PC-3 (cell line): ENCODE results near the gene OPN3. TPM values are rescaled to one million over a fixed set of nuclear protein-coding genes. Genes with fewer than 3 reads are reported as not detected.
A peak's percentile ranks its signal among the peaks of the same experiment; 100 is the strongest.

Experiments used
- ATAC-seq: fragments of 200-7000 bp; cut with Tn5 transposase; 2 replicates; pipeline ENCODE4 v1.9.1; 2020; ENCODE audit warnings: mild to moderate bottlenecking, moderate library complexity
- BruUV-seq: library from RNA; stranded (reverse); fragments of 400-500 nt; replicated peaks from 2 replicates; lab custom pipeline; 2021; lab: Mats Ljungman, UMichigan
- CTCF ChIA-PET: fragments of 300-600 bp; sonication (Branson Sonifier 250); formaldehyde crosslinking; loops from one replicate; lab custom pipeline; 2022; ENCODE audit warnings: antibody characterized with exemption; lab: Charles Lee
- POLR2A ChIA-PET: fragments of 300-600 bp; sonication (Branson Sonifier 250); formaldehyde crosslinking; loops from one replicate; lab custom pipeline; 2022; ENCODE audit warnings: antibody characterized with exemption; ENCODE audit not compliant: unreplicated experiment; lab: Charles Lee
- DNase-seq: peaks from one replicate; pipeline ENCODE4 v3.0.0-alpha.2; 2015
- H2AFZ ChIP-seq: fragments of 300-600 bp; sonication (generic); 2 replicates; pipeline ENCODE4 v1.6.0; 2016; ENCODE audit warnings: antibody characterized with exemption, low read length
- H3F3A ChIP-seq: fragments of 300-600 bp; sonication (generic); one replicate; pipeline ENCODE4 v1.6.0; 2017; ENCODE audit warnings: antibody characterized with exemption, low read length, control low read depth, mild to moderate bottlenecking; ENCODE audit not compliant: unreplicated experiment
- H3K27ac ChIP-seq: fragments of 300-600 bp; sonication (generic); 2 replicates; pipeline ENCODE4 v1.5.1; 2016; ENCODE audit warnings: mild to moderate bottlenecking, low read length
- H3K27me3 ChIP-seq: fragments of 300-600 bp; sonication (generic); 2 replicates; pipeline ENCODE4 v1.6.1; 2016; ENCODE audit warnings: low read length, mixed read lengths
- H3K36me3 ChIP-seq: fragments of 300-600 bp; sonication (generic); 2 replicates; pipeline ENCODE4 v1.6.1; 2016; ENCODE audit warnings: low read depth, mixed run types, low read length, mixed read lengths
- H3K4me1 ChIP-seq: fragments of 300-600 bp; sonication (generic); 2 replicates; pipeline ENCODE4 v1.5.1; 2016; ENCODE audit warnings: low read length; ENCODE audit not compliant: insufficient read depth
- H3K4me2 ChIP-seq: fragments of 300-600 bp; sonication (generic); 2 replicates; pipeline ENCODE4 v1.6.0; 2016; ENCODE audit warnings: low read length
- H3K4me3 ChIP-seq: fragments of 300-600 bp; sonication (generic); 2 replicates; pipeline ENCODE4 v1.5.1; 2016; ENCODE audit warnings: mild to moderate bottlenecking, low read length, mixed read lengths
- H3K79me2 ChIP-seq: fragments of 300-600 bp; sonication (generic); 2 replicates; pipeline ENCODE4 v1.6.1; 2017; ENCODE audit warnings: low read length, mixed read lengths
- H3K9ac ChIP-seq: fragments of 300-600 bp; sonication (generic); 2 replicates; pipeline ENCODE4 v1.6.0; 2016; ENCODE audit warnings: mild to moderate bottlenecking, low read length
- H3K9me2 ChIP-seq: fragments of 300-600 bp; sonication (generic); replicated peaks from 2 replicates; pipeline ENCODE4 v1.6.1; 2016; ENCODE audit warnings: mixed run types, low read length, mixed read lengths
- H3K9me3 ChIP-seq: fragments of 300-600 bp; sonication (generic); 2 replicates; pipeline ENCODE4 v1.6.1; 2016; ENCODE audit warnings: low read length, mixed read lengths
- H4K20me1 ChIP-seq: fragments of 300-600 bp; sonication (generic); 2 replicates; pipeline ENCODE4 v1.6.1; 2016; ENCODE audit warnings: low read length, mixed read lengths
- EZH2 ChIP-seq: fragments of 300-600 bp; sonication (generic); IDR thresholded peaks from one replicate; pipeline ENCODE4 v1.6.1; 2017; ENCODE audit warnings: antibody characterized with exemption, mild to moderate bottlenecking, low read length; ENCODE audit not compliant: unreplicated experiment
- EZH2phosphoT487 ChIP-seq: fragments of 300-600 bp; sonication (generic); IDR thresholded peaks from 2 replicates; pipeline ENCODE4 v1.6.1; 2018; ENCODE audit warnings: mild to moderate bottlenecking, antibody characterized with exemption, low read length, borderline replicate concordance
- intact Hi-C: fragments of 100-400 bp; cut with micrococcal nuclease; formaldehyde crosslinking; loops from 2 replicates; pipeline ENCODE4 v1.9.0; 2023
- total RNA-seq: library from RNA; depleted of rRNA; stranded (reverse); fragments of >200 nt; gene quantifications from 2 replicates; pipeline ENCODE4 v1.2.3, GENCODE V29; 2014
- TF ChIP-seq, protein P1 (sequence below): fragments of 300-600 bp; sonication (generic); conservative IDR thresholded peaks from 2 replicates; pipeline ENCODE4 v1.5.1; 2017; ENCODE audit warnings: antibody characterized with exemption, low read depth, mild to moderate bottlenecking, low read length

OPN3 gene
- total RNA-seq, 1 experiment from 2014 or later, result 44.8 TPM

DNA sequence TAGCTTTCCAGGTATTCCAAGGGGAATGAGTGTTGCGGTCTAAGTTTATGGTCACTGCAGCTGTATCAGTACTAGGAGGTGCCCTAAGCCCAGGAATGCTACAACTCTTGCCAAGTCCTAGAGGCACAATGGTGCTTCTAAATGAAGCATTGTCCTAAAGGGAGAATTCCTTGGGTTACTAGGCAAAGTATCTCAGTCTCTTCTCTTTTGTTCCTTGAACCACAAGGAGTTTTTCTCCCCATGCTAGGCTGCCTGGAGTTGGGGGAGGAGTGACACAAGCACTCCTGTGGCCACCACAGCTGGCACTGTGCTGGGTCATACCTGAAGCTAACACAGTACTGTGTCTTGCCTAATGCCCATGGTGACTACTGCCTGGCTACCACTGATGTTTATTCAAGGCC lies 57.2 kb downstream of the OPN3 start:
- CTCF ChIA-PET, result no interaction called here
- H4K20me1 ChIP-seq, result no peaks in the 10 kb centered on the region

DNA sequence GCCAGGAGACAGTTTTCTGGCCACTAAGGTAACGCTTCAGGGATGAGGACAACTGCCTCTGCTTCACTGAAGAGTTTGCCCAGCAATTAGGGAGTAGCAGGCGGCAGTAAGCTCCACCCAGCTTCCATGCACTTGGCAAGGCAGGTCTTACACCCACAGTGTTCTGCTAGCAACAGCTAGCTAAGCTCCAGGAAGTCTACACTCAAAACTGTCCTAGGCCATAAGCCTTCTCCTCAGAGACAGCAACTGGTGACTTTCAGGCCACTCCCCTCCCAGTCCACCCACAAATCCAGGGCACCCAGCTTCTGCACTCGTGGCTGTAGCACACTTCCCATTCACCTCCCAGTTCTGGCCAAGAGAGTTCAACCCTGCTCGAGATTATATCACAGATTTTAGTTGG lies 60.7 kb downstream of the OPN3 start:
- Histone ChIP-seq H3F3A (no peaks in the 10 kb centered on the region), H3K79me2 (no peaks in the 10 kb centered on the region), H3K27me3 (no peaks in the 10 kb centered on the region), H3K9me3 (peaks cover 7% of the 10 kb centered on the region; the same call in 1 of the 2 replicates), H4K20me1 (no peaks in the 10 kb centered on the region), H3K4me1 (peaks cover 5% of the 10 kb centered on the region; the same call in 1 of the 2 replicates), H3K9me2 (no peaks in the 10 kb centered on the region), H3K4me2 (no peak overlapping the region), H2AFZ (no peak overlapping the region), H3K27ac (no peak overlapping the region), H3K9ac (no peak overlapping the region), H3K36me3 (no peaks in the 10 kb centered on the region), H3K4me3 (no peak overlapping the region)
- TF ChIP-seq EZH2 (no peak), EZH2phosphoT487 (no peak)
- TF ChIP-seq, protein P1, sequence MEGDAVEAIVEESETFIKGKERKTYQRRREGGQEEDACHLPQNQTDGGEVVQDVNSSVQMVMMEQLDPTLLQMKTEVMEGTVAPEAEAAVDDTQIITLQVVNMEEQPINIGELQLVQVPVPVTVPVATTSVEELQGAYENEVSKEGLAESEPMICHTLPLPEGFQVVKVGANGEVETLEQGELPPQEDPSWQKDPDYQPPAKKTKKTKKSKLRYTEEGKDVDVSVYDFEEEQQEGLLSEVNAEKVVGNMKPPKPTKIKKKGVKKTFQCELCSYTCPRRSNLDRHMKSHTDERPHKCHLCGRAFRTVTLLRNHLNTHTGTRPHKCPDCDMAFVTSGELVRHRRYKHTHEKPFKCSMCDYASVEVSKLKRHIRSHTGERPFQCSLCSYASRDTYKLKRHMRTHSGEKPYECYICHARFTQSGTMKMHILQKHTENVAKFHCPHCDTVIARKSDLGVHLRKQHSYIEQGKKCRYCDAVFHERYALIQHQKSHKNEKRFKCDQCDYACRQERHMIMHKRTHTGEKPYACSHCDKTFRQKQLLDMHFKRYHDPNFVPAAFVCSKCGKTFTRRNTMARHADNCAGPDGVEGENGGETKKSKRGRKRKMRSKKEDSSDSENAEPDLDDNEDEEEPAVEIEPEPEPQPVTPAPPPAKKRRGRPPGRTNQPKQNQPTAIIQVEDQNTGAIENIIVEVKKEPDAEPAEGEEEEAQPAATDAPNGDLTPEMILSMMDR, result no peak
- DNase-seq, result no peak
- no peak for ATAC-seq
- intact Hi-C loops, result no loop called here
- ChIA-PET POLR2A (no interaction called here), CTCF (no interaction called here)
- no TSS peak for BruUV-seq

More for the DNA sequence above, 57.2 kb downstream of the OPN3 start:
- H3K79me2 ChIP-seq, result no peaks in the 10 kb centered on the region
- TF ChIP-seq EZH2, result no peak
- no peak for TF ChIP-seq EZH2phosphoT487
- TF ChIP-seq, protein P1, result no peak
- ATAC-seq, result no peak
- no peaks in the 10 kb centered on the region for H3K27me3 ChIP-seq
- no peak overlapping the region for H3K4me2 ChIP-seq
- POLR2A ChIA-PET, result no interaction called here
- no TSS peak for BruUV-seq
- no peak overlapping the region for H3K9ac ChIP-seq
- intact Hi-C loops, result no loop called here
- H3K27ac ChIP-seq, result no peak overlapping the region
- peak; percentile 63 for DNase-seq
- no peak overlapping the region for H2AFZ ChIP-seq
- no peaks in the 10 kb centered on the region for H3K9me3 ChIP-seq
- H3K36me3 ChIP-seq, result no peaks in the 10 kb centered on the region
- no peaks in the 10 kb centered on the region for H3K9me2 ChIP-seq
- no peaks in the 10 kb centered on the region for H3F3A ChIP-seq
- H3K4me1 ChIP-seq, result peaks cover 5% of the 10 kb centered on the region; the same call in 1 of the 2 replicates
- H3K4me3 ChIP-seq, result no peak overlapping the region

- Histone ChIP-seq H3K9ac (no peak overlapping the region), H2AFZ (no peak overlapping the region), H3K9me2 (no peaks in the 10 kb centered on the region), H3K4me2 (no peak overlapping the region), H3K79me2 (no peaks in the 10 kb centered on the region), H3K9me3 (peaks cover 7% of the 10 kb centered on the region; the same call in 1 of the 2 replicates), H3K27ac (no peak overlapping the region), H3K36me3 (no peaks in the 10 kb centered on the region), H4K20me1 (no peaks in the 10 kb centered on the region), H3K4me1 (no peaks in the 10 kb centered on the region), H3K4me3 (no peak overlapping the region), H3K27me3 (no peaks in the 10 kb centered on the region), H3F3A (no peaks in the 10 kb centered on the region)
- no peak for DNase-seq
- no peak for ATAC-seq
- intact Hi-C loops, result no loop called here
- BruUV-seq, result no TSS peak
- ChIA-PET POLR2A (no interaction called here), CTCF (no interaction called here)
- TF ChIP-seq EZH2, result no peak
- no peak for TF ChIP-seq EZH2phosphoT487
- TF ChIP-seq, protein P1, result no peak
These were observed 66.0 kb downstream of the OPN3 start for GRCh38 chr1:241574154-241574553.
